KOPT-K1 (cell line): Measurements from ENCODE around the gene CFAP251.
"Not testable (repeated sequence)": the region's sequence is repeated elsewhere in the genome, so short reads cannot be mapped to it uniquely, and the experiment has no call there.

Experiments
- H3K27ac ChIP-seq: fragments of 200-600 bp; sonication (generic); 2 replicates; pipeline ENCODE4 v1.5.1; 2016; ENCODE audit warnings: antibody characterized with exemption, mild to moderate bottlenecking, low read depth, low read length; ENCODE audit not compliant: poor library complexity, severe bottlenecking
- H3K36me3 ChIP-seq: fragments of 200-600 bp; sonication (generic); 2 replicates; pipeline ENCODE4 v1.5.1; 2017; ENCODE audit warnings: antibody characterized with exemption, mild to moderate bottlenecking, low read length, moderate library complexity; ENCODE audit not compliant: insufficient read depth
- H3K9me3 ChIP-seq: fragments of 200-600 bp; sonication (generic); 2 replicates; pipeline ENCODE4 v1.5.1; 2017; ENCODE audit warnings: antibody characterized with exemption, low read length, mild to moderate bottlenecking; ENCODE audit not compliant: insufficient read depth, poor library complexity, severe bottlenecking

CFAP251 gene

DNA sequence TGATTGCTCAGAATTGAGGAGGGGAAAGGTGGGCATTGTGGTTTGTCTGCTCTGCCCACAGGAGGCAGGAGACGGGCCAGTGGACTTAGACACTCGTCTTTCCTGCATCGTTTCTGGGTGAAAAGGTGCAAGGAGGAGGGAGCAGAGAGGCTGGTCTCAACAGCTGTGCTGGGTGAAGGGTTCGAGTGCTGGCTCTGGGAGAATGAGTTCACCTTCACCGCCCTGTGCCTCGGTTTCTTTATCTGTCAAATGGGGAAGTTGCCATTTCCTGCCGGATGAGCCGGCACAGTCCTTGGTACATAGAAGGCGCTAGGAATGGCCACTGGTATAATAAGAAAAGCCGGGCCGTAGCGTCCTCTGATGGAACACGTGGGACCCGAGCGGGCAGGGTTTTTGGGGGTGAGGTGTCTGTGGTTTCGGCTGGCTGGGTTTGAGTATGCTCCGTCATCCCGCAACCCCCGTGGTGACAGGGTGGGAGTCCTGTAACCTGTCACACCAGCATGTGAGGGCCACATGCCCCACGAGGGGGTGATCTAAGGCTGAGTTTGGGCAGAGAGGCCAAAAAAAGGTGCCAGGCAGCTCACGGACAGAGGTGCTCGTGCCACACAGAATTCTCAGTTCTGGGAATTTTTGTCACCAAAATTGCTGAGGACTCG, 110.6 kb downstream of the CFAP251 start:
- Histone ChIP-seq H3K36me3 (peaks cover 25% of the 10 kb centered on the region), H3K27ac (no peak overlapping the region), H3K9me3 (no peaks in the 10 kb centered on the region)

GRCh38 chr12:122029620-122030423, 111.4 kb downstream of the CFAP251 start:
- Histone ChIP-seq H3K36me3 (peaks cover 33% of the 10 kb centered on the region), H3K27ac (no peak overlapping the region), H3K9me3 (no peaks in the 10 kb centered on the region)

GRCh38 chr12:122030424-122031035, 112.1 kb downstream of the CFAP251 start:
- H3K36me3 ChIP-seq, result peaks cover 40% of the 10 kb centered on the region
- H3K9me3 ChIP-seq, result no peaks in the 10 kb centered on the region
- no peak overlapping the region for H3K27ac ChIP-seq

DNA sequence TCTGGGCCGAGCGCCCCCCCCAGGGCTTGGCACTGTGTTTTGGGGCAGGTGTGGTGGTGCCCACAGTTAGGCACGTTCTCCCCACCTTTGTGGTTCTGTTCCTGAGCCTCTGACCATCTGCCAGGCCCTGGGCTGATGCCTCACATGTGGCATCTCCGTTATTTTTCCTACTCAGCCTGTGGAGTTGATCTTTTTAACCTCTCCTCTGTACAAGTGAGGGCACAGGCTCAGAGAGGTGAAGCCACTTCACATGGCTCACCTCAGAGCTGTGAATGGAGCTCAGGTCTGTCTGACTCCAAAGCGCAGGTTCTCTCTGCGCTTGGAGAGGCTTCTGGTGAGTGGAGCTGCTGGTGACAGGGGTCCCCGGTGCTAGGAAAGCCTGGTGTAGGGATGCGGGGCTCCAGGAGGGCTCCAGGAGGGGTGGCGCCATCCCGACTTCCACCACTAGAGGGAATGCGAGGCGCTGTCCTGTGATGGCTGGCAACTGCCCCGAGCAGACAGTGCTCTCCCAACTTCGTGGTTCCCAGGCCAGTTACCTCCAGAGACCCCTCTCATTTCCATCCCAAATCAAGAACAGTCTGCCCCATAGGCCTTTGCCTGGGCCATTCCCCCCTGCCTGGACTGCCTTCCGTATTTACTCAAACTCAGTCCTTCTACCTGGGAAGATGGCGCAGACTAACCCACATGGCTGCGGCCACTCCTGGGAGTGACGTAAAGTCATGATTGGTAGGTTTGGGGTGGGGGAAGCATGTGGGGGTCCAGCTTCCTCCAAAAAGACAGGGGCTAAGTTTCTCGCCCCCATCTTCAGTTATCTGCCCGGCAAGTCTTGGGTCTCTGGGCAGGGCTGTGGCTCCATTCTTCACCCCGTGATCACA, 113.2 kb downstream of the CFAP251 start:
- no peak overlapping the region for H3K27ac ChIP-seq
- no peaks in the 10 kb centered on the region for H3K9me3 ChIP-seq
- H3K36me3 ChIP-seq, result peaks cover 50% of the 10 kb centered on the region

DNA sequence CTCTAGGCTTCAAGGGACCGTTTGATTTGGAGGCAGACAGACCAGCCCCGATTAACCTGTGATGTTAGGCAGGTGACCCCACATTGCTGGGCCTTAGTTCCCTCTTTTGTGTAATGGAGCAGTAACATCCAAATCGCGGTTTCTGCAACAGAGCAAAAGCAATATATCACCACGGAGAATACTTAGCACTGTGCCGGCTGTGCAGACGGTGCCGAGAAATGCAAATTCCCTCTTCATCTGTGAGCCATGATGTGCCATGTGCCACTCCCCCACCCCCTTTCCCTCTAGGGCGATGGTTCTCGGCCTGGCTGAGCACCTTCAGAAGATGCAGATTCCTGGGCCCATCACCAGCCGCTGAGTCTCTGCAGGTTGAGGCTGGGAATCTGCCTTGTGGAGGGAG, 114.2 kb downstream of the CFAP251 start:
- peaks cover 60% of the 10 kb centered on the region for H3K36me3 ChIP-seq
- no peaks in the 10 kb centered on the region for H3K9me3 ChIP-seq
- H3K27ac ChIP-seq, result no peak overlapping the region

GRCh38 chr12:122035292-122035691, 116.9 kb downstream of the CFAP251 start:
- peaks cover 81% of the 10 kb centered on the region for H3K36me3 ChIP-seq
- no peaks in the 10 kb centered on the region for H3K9me3 ChIP-seq
- H3K27ac ChIP-seq, result no peak overlapping the region

DNA sequence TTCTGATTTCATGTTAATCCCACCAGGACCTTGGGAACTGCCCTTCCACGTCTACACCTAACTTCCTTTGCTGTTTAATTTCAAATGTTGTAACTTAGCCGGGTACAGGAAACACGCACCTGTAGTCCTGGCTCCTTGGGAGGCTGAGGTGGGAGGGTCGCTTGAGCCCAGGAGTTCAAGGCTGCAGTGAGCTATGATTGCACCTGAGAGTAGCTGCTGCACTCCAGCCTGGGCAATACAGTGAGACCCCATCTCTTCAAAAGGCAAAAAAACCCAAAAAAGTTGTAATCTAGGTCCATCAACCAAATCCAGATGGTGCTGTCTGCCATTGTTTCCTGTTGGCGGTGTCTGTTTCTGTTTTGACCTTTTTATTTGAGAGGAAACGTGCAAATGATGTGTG, 117.8 kb downstream of the CFAP251 start:
- H3K36me3 ChIP-seq, result peaks cover 82% of the 10 kb centered on the region
- H3K27ac ChIP-seq, result no peak overlapping the region
- no peaks in the 10 kb centered on the region for H3K9me3 ChIP-seq

GRCh38 chr12:122040579-122041386, 122.4 kb downstream of the CFAP251 start:
- H3K27ac ChIP-seq, result no peak overlapping the region
- peaks cover 94% of the 10 kb centered on the region for H3K36me3 ChIP-seq
- no peaks in the 10 kb centered on the region for H3K9me3 ChIP-seq

DNA sequence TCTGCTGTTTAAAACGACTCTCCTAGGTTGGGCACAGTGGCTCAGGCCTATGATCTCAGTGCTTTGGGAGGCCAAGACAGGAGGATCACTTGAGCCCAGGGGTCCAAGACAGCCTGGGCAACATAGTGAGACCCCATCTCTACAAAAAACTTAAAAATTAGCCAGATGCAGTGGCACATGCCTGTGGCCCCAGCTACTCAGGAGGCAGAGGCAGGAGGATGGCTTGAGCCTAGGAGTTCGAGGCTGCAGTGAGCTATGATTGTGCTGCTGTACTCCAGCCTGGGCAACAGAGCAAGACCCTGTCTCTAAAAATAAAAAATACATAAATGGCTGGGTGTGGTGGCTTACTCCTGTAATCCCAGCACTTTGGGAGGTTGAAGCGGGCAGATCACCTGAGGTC, 123.1 kb downstream of the CFAP251 start:
- H3K27ac ChIP-seq, H3K9me3 ChIP-seq: not testable (repeated sequence)
- H3K36me3 ChIP-seq, result peaks cover 94% of the 10 kb centered on the region

DNA sequence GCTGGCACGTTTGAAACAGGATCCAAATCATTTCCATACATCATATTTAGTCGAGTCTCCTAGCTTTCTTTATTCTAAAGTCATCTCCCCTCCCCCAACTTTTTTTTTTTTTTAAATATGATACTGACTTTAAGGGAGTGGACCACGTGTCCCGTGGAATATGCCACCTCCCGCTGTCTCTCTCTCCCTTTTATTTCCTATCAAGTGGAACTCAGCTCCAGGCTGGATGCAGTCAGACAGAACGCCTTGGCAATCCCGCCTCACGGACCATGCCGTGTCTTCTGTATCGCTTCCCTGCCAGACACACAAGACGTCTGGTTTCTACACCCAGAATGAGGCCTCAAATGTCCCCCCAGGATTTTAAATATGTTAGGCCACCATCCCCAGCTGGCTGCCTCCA, 124.5 kb downstream of the CFAP251 start:
- H3K27ac ChIP-seq, result no peak overlapping the region

DNA sequence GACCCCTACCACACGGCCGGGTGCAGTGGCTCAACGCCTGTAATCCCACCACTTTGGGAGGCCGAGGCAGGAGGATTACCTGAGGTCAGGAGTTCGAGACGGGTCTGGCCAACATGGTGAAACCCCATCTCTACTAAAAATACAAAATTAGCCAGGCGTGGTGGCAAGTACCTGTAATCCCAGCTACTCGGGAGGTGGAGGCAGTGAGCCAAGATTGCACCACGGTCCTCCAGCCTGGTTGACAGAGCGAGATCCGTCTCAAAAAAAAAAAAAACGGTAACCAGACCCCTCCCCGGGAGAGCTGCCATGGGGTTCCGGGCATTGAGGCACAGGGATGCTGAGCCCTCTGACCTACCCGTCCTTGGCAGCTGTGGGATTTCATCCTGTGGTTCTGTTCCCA, 125.1 kb downstream of the CFAP251 start:
- Histone ChIP-seq H3K36me3 (peaks cover 94% of the 10 kb centered on the region), H3K9me3 (no peaks in the 10 kb centered on the region), H3K27ac (no peak overlapping the region)

More for the DNA sequence above, 124.5 kb downstream of the CFAP251 start:
- Histone ChIP-seq H3K9me3 (no peaks in the 10 kb centered on the region), H3K36me3 (peaks cover 94% of the 10 kb centered on the region)

GRCh38 chr12:122045262-122045661, 126.9 kb downstream of the CFAP251 start:
- Histone ChIP-seq H3K36me3 (peaks cover 97% of the 10 kb centered on the region), H3K27ac (no peak overlapping the region), H3K9me3 (no peaks in the 10 kb centered on the region)

DNA sequence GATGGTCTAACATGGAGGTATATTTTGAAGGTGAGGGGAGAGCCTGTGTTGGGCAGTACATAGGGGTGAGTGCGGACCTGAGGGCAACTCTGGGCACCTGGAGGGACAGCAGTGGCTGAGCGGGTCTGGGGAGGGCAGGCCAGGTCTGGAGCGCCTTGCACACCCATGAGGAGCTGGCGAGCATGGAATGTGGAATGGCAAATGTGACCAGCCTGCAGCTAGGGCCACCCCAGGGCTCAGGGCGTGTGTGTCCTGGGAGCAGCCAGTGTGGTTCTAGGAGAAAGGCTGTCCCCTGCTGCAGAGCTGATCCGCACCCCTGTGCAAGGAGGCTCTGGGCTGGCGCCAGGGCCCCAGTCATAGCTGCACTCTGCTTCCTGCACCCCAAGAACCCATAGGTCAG, 127.8 kb downstream of the CFAP251 start:
- no peak overlapping the region for H3K27ac ChIP-seq
- H3K36me3 ChIP-seq, result peaks cover 97% of the 10 kb centered on the region
- no peaks in the 10 kb centered on the region for H3K9me3 ChIP-seq

GRCh38 chr12:122048151-122048550, 129.8 kb downstream of the CFAP251 start:
- no peaks in the 10 kb centered on the region for H3K9me3 ChIP-seq
- no peak overlapping the region for H3K27ac ChIP-seq
- peaks cover 90% of the 10 kb centered on the region for H3K36me3 ChIP-seq
